Activated T-helper 9 cell treated with anti-CD3 and anti-CD28 coated beads, Interleukin-2, amount 50 U/mL, for 16 hours (primary cell): ENCODE results near the gene NMUR1.

Experiments
- DNase-seq: peaks from one replicate; pipeline ENCODE4 v3.0.0-alpha.2; 2020; ENCODE audit warnings: low read depth

The NMUR1 gene

GRCh38 chr2:231483398-231484329, 46.6 kb downstream of the NMUR1 start:
- DNase-seq = no peak

- DNase-seq = peak; percentile 62
Observed at GRCh38 chr2:231482806-231483391, 47.3 kb downstream of the NMUR1 start.

- no peak for DNase-seq
Observed at GRCh38 chr2:231480781-231481180, 49.5 kb downstream of the NMUR1 start.

- DNase-seq = no peak
Observed at GRCh38 chr2:231479455-231479854, 50.8 kb downstream of the NMUR1 start.

- DNase-seq = no peak
Observed at GRCh38 chr2:231476920-231477319, 53.3 kb downstream of the NMUR1 start.

- DNase-seq = no peak
Observed at GRCh38 chr2:231475965-231476364, 54.3 kb downstream of the NMUR1 start.
